ENCODE data around the gene SREBF1. TPM values are rescaled to one million over a fixed set of nuclear protein-coding genes. Genes with fewer than 3 reads are reported as not detected.

The SREBF1 gene
- total RNA-seq, 1 donor from 2014 or later, result 86.9 TPM

DNA sequence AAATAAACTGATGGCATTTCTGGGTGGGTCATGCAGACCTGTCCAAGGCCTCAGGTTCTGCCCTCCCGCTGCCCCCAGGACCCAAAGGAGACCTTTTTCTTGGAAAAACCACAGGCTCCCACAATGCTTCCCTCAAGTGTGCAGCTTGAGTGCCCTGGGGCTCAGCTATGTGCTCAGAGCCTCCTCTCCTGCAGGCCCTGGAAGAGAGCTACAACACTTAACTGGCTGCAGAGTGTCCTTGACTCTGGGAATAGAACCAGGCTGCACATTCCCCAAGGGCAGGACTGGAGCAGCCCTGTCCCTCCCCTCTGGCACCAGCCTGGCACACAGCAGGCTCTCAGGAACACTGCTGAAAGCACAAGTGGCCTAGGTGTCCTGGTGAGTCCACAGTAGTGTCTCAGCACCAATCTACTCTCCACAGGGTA lies 4.8 kb upstream of the SREBF1 start:
- Mint-ChIP-seq H3K36me3 (ENCODE audit: unreplicated experiment) (peaks cover 2% of the 10 kb centered on the region), H3K4me3 (ENCODE audit: unreplicated experiment) (no peak overlapping the region), H3K4me1 (ENCODE audit: unreplicated experiment) (peaks cover 45% of the 10 kb centered on the region), H3K9me3 (ENCODE audit: unreplicated experiment) (no peaks in the 10 kb centered on the region), H3K27me3 (ENCODE audit: unreplicated experiment) (no peaks in the 10 kb centered on the region), H3K27ac (ENCODE audit: unreplicated experiment) (peak overlapping the region; percentile 76)
- peak; percentile 78 for DNase-seq (ENCODE audit: extremely low spot score, unreplicated experiment)
- TF ChIP-seq CTCF (IDR thresholded peaks at IDR 0.05), result no peak

- Mint-ChIP-seq H3K27me3 (ENCODE audit: unreplicated experiment) (no peaks in the 10 kb centered on the region), H3K9me3 (ENCODE audit: unreplicated experiment) (no peaks in the 10 kb centered on the region), H3K36me3 (ENCODE audit: unreplicated experiment) (no peaks in the 10 kb centered on the region), H3K4me1 (ENCODE audit: unreplicated experiment) (peaks cover 46% of the 10 kb centered on the region), H3K4me3 (ENCODE audit: unreplicated experiment) (no peak overlapping the region), H3K27ac (ENCODE audit: unreplicated experiment) (peak overlapping the region; percentile 76)
- DNase-seq (ENCODE audit: extremely low spot score, unreplicated experiment), result no peak
- TF ChIP-seq CTCF (IDR thresholded peaks at IDR 0.05), result no peak
Measured at GRCh38 chr17:17840751-17841591, 4.2 kb upstream of the SREBF1 start.

DNA sequence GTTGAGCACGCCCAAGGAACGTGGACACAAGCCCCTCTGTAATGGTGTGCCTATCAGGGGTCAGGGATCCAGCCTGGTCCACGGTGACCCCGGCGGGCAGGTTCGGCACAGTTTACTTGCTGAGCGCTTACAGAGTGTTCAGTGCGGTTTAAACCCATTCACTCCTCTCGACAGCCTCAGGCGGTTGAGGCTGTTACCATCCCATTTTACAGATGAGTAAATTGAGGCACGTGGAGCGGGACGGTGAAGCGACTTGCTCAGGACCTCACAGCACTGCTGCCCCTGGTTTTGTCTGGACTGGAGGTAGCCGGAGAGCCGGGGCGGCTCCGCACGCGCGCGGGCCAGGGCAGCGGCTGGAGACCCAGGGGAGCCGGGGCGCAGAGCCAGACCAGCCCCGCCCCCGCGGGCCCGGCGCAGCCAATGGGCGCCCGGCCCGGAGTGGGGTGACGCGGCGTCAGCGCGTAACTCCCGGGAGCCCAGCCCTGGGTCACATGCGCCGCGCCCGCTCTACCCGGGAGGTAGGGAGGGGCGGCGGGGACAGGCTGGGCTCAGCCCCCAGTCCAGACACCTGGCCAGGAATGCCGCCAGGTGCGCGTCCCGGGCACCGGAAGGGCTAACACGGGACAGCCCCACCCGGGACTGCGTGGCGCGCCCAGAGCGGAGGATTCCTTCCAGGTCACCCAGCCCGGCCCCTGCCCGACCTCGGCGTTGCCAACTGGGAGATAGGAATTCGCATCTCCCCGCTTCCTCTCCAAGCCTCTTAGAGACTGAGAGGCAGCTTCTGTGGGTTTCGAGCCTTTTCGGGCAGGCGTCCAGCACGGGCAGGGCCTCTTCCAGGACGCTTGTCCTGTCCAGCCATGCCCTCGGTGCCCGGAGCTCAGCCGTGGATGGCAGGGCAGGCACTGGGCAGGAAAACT lies 3.3 kb upstream of the SREBF1 start:
- peak; percentile 92 for DNase-seq (ENCODE audit: extremely low spot score, unreplicated experiment)
- peak overlapping the region; percentile 48 for H3K4me3 Mint-ChIP-seq (ENCODE audit: unreplicated experiment)
- H3K4me1 Mint-ChIP-seq (ENCODE audit: unreplicated experiment), result peaks cover 56% of the 10 kb centered on the region
- H3K9me3 Mint-ChIP-seq (ENCODE audit: unreplicated experiment), result no peaks in the 10 kb centered on the region
- no peaks in the 10 kb centered on the region for H3K27me3 Mint-ChIP-seq (ENCODE audit: unreplicated experiment)
- H3K27ac Mint-ChIP-seq (ENCODE audit: unreplicated experiment), result peak overlapping the region; percentile 96
- TF ChIP-seq CTCF (IDR thresholded peaks at IDR 0.05), result no peak
- H3K36me3 Mint-ChIP-seq (ENCODE audit: unreplicated experiment), result no peaks in the 10 kb centered on the region

DNA sequence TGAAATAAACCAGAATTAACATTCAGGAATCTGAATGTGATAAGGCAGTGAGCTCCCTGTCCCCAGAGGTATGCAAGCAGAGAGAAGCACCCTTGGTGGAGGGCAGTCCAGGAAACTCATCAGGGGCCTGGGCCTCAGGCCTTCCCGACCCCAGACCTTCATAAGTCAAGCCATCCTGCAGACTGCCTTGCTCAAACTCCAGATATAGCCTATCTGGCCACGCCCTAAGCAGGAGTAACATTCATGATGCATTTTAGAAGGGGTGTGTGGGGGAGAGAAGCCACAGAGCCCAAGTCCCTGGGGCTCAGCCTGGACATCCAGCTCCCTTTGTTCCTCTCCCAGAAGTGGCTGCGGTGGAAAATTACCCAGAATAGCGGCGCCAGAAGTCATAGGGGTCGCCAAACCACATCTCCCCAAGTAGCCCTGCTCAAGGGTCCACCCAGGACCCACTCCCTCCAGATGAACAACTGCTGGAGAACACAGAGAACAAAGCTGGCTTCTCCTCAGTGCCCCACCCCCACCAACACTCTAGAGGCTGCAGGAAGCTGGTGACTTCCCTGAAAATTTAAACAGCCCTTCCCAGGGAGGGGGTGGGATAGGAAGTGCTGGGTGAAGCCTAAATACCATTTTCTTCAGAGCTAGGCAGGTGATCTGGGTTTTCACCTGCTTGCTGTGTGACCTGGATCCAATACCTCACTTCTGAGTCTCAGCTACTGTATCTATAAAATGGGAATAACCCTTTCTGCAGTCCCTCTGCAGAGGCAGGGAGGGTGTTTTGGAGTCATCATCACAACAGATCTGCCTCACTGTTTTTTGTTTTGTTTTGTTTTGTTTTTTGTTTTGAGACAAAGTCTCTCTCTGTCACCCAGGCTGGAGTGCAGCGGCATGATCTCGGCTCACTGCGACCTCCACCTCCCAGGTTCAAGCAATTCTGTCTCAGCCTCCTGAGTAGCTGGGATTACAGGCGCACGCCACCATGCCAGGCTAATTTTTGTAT lies 1.5 kb upstream of the SREBF1 start:
- Mint-ChIP-seq H3K36me3 (ENCODE audit: unreplicated experiment) (peaks cover 2% of the 10 kb centered on the region), H3K9me3 (ENCODE audit: unreplicated experiment) (no peaks in the 10 kb centered on the region), H3K27me3 (ENCODE audit: unreplicated experiment) (no peaks in the 10 kb centered on the region), H3K4me1 (ENCODE audit: unreplicated experiment) (peaks cover 73% of the 10 kb centered on the region), H3K27ac (ENCODE audit: unreplicated experiment) (peak overlapping the region; percentile 96), H3K4me3 (ENCODE audit: unreplicated experiment) (no peak overlapping the region)
- no peak for TF ChIP-seq CTCF (IDR thresholded peaks at IDR 0.05)
- DNase-seq (ENCODE audit: extremely low spot score, unreplicated experiment), result peak; percentile 82

All from osteocyte (in vitro differentiated cells).